Choroid plexus epithelial cell (primary cell): ENCODE measurements around the gene PHYH.
"Not testable (repeated sequence)": the region's sequence is repeated elsewhere in the genome, so short reads cannot be mapped to it uniquely, and the experiment has no call there.

ENCODE experiments used
- DNase-seq: peaks from one replicate; pipeline ENCODE4 v3.0.0-alpha.2; 2010; ENCODE audit warnings: low read depth
- H3K4me3 ChIP-seq: 2 replicates; pipeline ENCODE4 v1.5.1; 2011; ENCODE audit warnings: low read depth, mild to moderate bottlenecking, control low read depth, low read length, moderate library complexity
- CTCF ChIP-seq: conservative IDR thresholded peaks from 2 replicates; pipeline ENCODE4 v1.5.1; 2011; ENCODE audit warnings: low read depth, mild to moderate bottlenecking, control low read depth, inconsistent platforms, low read length, moderate library complexity

The PHYH gene

GRCh38 chr10:13334556-13334955 lies 34.7 kb upstream of the PHYH start:
- no peak for TF ChIP-seq CTCF

DNA sequence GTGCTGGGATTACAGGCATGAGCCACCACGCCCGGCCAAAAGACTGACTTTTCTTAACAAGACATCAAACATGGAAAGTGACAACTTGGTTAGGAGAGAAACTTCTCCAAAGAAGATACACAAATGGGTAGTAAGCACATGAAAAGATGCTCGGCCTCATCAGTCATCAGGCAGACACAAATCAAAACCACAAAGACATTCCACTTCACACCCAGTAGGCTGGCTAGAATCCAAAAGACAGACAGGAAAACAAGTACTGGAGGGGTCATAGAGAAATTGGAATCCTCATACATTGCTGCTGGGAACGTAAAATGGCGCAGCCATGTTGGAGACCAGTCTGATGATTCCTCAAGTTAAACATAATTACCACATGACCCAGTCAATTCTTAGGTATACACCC lies 31.8 kb upstream of the PHYH start:
- no peak for TF ChIP-seq CTCF
- no peak overlapping the region for H3K4me3 ChIP-seq
- DNase-seq: peak; percentile 51

More at GRCh38 chr10:13334556-13334955, 34.7 kb upstream of the PHYH start:
- no peak overlapping the region for H3K4me3 ChIP-seq
- DNase-seq: no peak

DNA sequence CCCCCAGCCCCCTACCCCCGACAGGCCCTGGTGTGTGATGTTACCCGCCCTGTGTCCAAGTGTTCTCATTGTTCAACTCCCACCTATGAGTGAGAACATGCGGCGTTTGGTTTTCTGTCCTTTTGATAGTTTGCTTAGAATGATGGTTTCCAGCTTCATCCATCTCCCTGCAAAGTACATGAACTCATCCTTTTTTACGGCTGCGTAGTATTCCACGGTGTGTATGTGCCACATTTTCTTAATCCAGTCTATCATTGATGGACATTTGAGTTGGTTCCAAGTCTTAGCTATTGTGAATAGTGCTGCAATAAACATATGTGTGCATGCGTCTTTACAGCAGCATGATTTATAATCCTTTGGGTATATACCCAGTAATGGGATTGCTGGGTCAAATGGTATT lies 31.1 kb upstream of the PHYH start:
- not testable (repeated sequence) for DNase-seq, H3K4me3 ChIP-seq

- H3K4me3 ChIP-seq: no peak overlapping the region
- DNase-seq: no peak
- TF ChIP-seq CTCF: no peak
Observed at GRCh38 chr10:13329565-13329964, 29.7 kb upstream of the PHYH start.

- TF ChIP-seq CTCF: no peak
Observed at GRCh38 chr10:13328613-13329012, 28.7 kb upstream of the PHYH start.

GRCh38 chr10:13328126-13328525 lies 28.3 kb upstream of the PHYH start:
- H3K4me3 ChIP-seq: no peak overlapping the region
- no peak for DNase-seq
- no peak for TF ChIP-seq CTCF

More at GRCh38 chr10:13328613-13329012, 28.7 kb upstream of the PHYH start:
- no peak overlapping the region for H3K4me3 ChIP-seq
- no peak for DNase-seq

- peak; percentile 31 for DNase-seq
- no peak for TF ChIP-seq CTCF
- H3K4me3 ChIP-seq: no peak overlapping the region
Observed at GRCh38 chr10:13327534-13327933, 27.7 kb upstream of the PHYH start.

- H3K4me3 ChIP-seq: no peak overlapping the region
- no peak for DNase-seq
- TF ChIP-seq CTCF: no peak
Observed at GRCh38 chr10:13322615-13323148, 22.8 kb upstream of the PHYH start.
